Skeletal muscle cell (primary cell): ENCODE measurements around the gene RAET1L.
"Not testable (repeated sequence)": the region's sequence is repeated elsewhere in the genome, so short reads cannot be mapped to it uniquely, and the experiment has no call there.

Source experiments
- DNase-seq: peaks from one replicate; pipeline ENCODE4 v3.0.0-alpha.2; 2010; ENCODE audit warnings: low read depth
- H3K4me3 ChIP-seq: 2 replicates; pipeline ENCODE4 v1.5.1; 2011; ENCODE audit warnings: low read depth, mild to moderate bottlenecking, control low read depth, low read length, moderate library complexity

Gene RAET1L

DNA sequence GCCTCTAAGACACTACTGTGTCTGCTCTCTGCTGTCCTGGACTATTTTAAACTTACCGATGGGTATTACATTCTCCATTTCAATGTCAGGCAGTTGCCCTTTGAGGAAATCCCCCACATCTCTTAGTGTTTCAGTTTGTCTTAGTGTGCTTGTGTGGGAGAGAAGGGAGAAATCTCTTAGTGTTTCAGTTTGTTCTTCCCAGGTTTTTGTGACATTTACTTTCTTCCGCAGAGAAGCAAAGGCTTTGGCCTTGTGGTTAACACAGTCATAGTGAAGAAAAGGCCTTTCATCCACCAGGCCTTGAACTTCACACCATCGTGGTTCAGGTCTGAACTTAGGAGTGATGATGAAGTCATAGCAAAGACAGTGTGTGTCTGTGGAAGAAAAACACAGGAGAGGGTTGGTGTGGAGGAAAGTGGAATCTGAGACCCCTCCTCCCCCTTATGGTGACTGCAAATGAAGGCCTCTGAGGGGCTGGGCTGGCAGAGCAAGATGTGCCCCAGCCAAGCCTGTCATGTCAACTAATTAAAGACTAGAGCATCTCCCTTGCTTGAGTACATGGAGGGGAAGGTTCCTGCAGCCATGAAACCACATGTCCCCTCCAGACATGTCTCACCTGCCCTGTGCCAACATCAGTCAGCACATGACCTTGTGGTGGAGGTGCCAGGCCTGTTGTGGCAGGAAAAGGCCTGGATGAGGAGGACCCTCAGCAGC is 23.9 kb downstream of the RAET1L start:
- H3K4me3 ChIP-seq, result no peak overlapping the region
- no peak for DNase-seq

DNA sequence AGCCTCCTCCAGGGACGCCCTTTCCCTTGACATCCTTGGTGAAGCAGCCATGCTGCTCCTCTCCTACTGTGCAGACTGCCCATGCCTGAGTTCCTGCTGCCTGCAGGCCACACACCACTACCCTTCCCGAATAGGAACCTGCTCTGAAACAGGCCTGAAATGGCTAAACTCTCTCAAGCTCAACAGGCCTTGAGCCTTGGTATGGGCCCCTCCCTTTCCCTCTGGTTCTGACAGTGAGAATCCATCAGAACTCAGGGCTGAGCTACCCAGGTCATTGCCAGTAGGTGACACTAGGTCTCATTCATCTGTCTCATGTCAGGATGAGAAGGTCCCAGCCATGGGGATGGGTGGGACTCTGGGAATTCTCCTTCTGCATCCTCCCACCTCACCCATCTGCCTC is 25.7 kb downstream of the RAET1L start:
- H3K4me3 ChIP-seq, result no peak overlapping the region
- DNase-seq, result no peak

GRCh38 chr6:149995971-149996370 is 29.4 kb downstream of the RAET1L start:
- H3K4me3 ChIP-seq, result no peak overlapping the region
- DNase-seq, result no peak

DNA sequence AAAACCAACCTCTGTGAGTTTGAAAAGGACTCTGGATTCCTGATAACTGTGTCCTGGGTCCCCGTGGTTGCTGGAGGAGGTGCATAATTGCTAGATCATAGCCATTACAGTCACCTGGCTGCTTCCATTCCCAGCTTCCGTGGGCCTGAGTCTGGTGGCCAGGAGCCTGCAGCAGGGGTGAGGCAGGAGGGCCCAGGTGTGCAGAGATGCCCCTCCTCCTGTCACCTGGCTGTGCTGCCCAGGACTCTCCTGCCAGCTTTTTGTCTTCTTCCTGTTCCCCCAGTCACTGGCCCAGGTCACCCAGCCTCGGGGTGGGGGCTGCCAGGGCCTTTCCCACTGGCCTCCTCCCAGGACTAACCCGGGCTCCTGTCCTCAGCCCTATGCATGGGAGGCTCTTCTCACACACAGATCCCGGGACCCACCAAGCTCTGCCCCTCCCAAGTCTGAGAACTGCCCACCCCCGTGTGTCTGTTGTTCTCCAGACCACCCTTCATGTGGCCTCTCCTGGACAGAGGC is 30.0 kb downstream of the RAET1L start:
- no peak overlapping the region for H3K4me3 ChIP-seq
- no peak for DNase-seq

GRCh38 chr6:149991838-149992237 is 33.5 kb downstream of the RAET1L start:
- no peak overlapping the region for H3K4me3 ChIP-seq
- DNase-seq, result no peak

DNA sequence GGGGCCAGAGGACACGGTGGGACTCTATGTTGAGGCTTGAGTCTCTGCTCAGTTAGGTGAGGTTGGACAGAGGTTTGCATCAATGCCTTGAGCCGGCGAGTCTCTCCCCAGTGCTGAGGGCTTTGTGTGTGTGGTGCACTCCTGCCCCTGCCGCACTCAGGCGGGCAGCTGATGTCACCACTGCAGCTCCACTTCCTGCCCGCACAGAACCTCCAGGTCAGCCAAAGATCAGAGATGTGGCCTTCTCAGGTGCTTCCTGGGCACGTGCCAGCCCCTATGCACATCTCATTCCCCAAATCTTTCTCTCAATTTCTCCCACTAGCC is 33.9 kb downstream of the RAET1L start:
- not testable (repeated sequence) for H3K4me3 ChIP-seq, DNase-seq

DNA sequence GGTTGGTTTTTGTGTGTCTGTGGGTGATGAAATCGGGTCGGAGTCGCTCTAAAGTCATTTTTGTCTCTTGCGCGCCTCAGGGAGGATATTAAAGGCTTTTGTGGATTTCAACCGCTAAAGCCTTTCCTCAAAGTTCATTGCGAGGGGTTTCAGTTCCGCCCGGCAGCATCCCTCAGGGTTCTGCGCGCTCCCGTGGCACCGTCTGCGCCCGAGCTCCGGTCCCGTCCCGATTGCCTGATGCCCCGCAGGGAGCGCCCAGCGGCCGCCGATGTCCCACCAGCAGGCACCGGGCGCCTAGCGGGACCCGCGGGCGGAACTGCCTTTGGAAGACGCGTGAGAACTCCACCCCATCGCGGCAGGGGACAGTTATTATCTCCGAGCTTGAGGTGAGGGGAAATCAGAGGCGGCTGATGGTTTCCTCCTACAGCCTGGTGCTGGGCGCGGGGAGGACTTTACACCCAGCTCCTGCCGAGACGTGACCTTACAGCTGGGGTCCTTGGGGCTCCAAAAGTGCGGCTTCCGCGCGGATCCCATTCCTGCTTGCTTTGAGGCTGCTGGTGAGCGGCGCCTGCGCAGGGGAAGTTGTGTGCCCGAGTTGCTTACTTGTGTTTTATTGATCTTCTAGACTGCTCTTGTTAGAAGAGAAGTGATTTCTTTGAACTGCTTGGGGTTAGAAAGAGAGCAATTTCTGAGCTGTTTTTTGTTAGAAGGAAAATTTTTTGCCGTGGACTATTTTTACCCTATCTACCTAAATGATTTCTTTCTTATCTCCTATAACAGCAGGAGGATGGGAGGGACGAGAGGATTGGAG is 34.5 kb downstream of the RAET1L start:
- no peak for DNase-seq

GRCh38 chr6:149990212-149990660 is 35.1 kb downstream of the RAET1L start:
- no peak for DNase-seq
- H3K4me3 ChIP-seq, result peak overlapping the region; percentile 41

More for the DNA sequence above, 34.5 kb downstream of the RAET1L start:
- peak overlapping the region; percentile 41 for H3K4me3 ChIP-seq

DNA sequence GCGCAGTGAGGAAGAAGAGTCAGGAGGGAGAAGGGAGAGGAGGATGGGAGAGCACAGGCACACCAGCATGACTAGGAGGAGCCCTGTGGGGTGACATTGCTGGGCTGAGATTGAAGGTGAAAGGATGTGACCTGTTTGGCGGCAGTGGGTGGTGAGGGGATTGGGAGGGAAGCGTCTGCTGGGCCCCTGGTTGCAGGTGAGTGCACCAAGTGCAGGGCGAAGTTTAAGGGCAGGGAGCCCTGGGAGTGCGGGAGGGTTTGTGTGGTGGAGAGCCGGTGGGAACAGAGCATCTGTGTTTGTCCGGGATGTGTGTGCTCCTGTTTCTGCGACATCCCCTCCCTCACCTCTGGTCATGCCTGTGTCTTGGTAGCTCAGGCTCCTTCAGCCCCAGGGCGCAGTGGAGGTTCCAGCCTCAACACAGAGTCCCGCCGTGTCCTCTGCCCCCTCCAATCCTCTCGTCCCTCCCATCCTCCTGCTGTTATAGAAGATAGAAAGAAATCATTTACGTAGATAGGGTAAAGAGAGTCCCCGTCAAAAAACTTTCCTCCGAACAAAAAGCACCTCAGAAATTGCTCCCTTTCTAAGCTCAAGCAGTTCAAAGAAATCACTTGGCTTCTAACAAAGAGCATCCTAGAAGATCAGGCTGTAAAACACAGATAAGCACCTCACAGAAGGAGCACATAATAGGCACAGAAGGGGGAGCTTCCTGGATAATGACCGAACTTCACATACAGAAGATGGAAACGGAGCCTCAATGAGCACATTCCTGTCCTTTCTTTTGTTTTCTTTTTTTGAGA is 36.6 kb downstream of the RAET1L start:
- H3K4me3 ChIP-seq, result no peak overlapping the region
- no peak for DNase-seq

GRCh38 chr6:149987602-149988107 is 37.7 kb downstream of the RAET1L start:
- no peak overlapping the region for H3K4me3 ChIP-seq

DNA sequence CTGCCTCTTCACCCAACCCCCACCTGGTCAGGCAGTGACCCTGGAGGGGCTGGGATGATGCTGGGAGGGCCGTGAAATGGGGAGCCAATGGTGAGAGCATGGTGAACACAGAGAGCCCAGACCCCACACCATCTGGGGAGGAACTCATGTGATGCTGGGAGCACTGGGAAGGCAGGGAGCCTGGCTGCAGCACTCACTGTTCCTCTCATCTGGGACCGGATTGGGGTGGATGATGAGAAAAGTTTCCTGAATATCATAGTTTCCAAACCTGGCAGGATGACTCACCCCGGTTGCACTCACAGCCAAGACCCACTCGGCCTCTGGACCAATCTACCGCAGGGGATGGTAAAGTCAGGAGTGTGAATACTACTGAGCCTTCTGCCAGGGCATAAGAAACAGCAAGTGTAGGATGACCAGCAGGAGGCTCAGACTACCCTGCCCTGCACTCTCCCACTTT is 39.8 kb downstream of the RAET1L start:
- no peak overlapping the region for H3K4me3 ChIP-seq
- DNase-seq, result no peak

More at GRCh38 chr6:149987602-149988107, 37.7 kb downstream of the RAET1L start:
- no peak for DNase-seq

DNA sequence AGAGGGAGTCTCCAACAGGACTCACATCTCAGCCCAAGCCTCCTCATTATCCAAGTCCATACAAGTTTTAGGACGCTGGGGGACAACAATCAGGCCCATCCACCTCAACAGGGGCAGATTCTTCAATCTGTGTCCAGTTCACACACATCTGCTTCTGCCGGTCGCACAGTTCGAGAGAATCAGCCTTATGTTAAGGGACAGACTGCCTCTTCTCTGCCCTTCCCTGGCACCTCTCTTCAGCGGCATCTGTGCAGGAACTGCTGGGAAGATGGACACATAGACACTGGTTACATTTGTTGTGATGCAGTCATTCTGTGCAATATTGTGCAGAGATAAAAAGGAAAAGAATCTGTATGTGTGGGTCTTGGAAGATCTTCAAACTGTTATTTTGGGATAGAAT is 40.6 kb downstream of the RAET1L start:
- no peak overlapping the region for H3K4me3 ChIP-seq
- no peak for DNase-seq

DNA sequence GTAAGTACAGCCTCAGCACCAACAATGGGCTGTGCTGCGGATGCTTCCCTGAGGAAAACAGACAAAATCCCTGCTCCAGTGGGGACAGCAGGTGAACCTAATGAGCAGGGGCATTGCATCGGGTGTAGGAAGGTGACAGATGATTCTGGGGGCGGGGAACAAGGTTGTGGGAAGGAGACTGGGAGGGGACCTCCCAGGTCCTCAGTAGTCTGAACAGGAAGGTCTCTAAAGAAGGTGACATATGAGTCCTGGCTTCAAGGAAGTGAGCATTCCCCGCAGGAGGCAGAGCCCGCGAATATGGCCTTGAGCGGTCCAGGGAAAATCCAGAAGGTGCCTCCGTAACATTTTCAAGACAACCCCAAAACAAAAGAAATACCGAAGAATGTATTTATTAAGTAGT is 42.2 kb downstream of the RAET1L start:
- H3K4me3 ChIP-seq, result no peak overlapping the region
- no peak for DNase-seq

DNA sequence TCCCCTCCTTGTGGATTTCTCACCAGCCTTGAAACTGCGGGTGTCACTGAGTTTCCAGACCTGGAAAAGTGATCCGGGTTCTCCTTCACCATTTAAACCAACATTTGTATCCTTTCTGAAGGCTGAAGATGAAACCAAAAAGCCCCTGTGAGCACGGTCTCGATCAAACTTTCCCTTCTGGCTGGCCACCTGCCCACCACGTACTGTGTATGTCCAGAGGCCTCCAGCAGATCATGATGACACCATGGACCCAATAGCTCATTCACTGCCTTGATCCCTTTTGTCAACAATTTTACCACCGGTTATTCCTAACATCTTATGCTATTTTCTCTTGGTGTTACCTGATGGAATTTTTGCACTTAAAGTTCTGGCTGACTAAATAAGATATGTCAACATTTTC is 46.0 kb downstream of the RAET1L start:
- no peak overlapping the region for H3K4me3 ChIP-seq
- no peak for DNase-seq

- no peak for DNase-seq
- no peak overlapping the region for H3K4me3 ChIP-seq
These were observed 46.7 kb downstream of the RAET1L start for GRCh38 chr6:149978610-149979009.

- DNase-seq, result no peak
- H3K4me3 ChIP-seq, result no peak overlapping the region
These were observed 48.1 kb downstream of the RAET1L start for GRCh38 chr6:149977221-149977620.

GRCh38 chr6:149975400-149975799 is 49.9 kb downstream of the RAET1L start:
- no peak overlapping the region for H3K4me3 ChIP-seq
- no peak for DNase-seq

DNA sequence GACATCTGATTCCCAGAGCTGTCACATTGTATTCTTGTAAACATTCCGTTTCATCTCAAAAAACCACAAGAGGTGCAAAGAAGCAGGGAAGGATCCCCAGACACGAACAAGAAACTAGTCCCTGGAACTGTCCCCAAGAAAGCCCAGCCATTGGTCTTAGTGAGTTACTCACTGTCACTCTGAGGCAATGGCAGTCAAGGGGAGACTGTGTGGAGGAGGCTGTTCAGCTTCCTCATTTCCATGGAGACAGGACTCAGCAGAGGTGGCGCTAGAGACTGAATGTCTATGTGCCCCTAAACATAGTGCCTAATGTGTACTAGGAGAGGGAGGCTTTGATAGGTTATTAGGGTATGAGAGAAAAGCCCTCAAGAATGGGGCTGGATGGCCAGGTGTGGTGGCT is 50.5 kb downstream of the RAET1L start:
- H3K4me3 ChIP-seq, result no peak overlapping the region
- DNase-seq, result no peak

DNA sequence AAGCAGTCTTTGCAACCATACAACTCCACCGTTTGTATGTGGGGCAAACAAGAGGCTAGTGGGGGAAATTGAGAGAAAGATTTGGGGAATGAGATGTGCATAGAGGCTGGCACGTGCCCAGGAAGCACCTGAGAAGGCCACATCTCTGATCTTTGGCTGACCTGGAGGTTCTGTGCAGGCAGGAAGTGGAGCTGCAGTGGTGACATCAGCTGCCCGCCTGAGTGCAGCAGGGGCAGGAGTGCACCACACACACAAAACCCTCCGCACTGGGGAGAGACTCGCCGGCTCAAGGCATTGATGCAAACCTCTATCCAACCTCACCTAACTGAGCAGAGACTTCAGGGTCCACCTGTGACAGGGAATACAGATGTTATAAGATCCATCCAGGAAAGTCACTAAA is 50.9 kb downstream of the RAET1L start:
- DNase-seq, H3K4me3 ChIP-seq: not testable (repeated sequence)

DNA sequence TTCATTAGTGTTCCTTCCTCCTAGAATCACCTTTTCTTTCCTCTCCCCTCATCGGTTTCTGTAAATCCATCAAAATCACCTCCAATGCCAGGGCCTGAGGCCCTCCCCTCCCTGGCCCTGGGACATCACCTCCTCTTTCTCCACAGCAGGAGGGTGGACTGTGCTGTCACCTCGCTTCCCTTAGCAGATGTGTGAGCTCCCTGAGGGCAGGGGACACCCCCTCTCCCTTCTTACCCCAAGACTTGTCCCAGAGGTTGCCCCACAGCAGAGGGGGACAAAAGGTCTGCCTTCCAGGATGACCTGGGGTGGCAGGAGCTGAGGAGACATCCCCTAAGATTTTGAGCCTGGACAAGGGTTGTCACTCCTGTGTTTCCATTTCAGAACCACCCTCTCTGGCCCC is 55.7 kb downstream of the RAET1L start:
- no peak overlapping the region for H3K4me3 ChIP-seq
- DNase-seq, result no peak
